GM23338 (cell line): ENCODE data around the gene STX4. TPM values are rescaled to one million over a fixed set of nuclear protein-coding genes. Genes with fewer than 3 reads are reported as not detected.

Source experiments
- ATAC-seq: fragments of 200-7000 bp; cut with Tn5 transposase; 3 replicates; pipeline ENCODE4 v1.9.1; 2020
- DNase-seq: peaks from one replicate; pipeline ENCODE4 v3.0.0-alpha.2; 2015; ENCODE audit warnings: low spot score
- H2AFZ ChIP-seq: fragments of 200-600 bp; sonication (generic); 2 replicates; pipeline ENCODE4 v1.8.0; 2016; ENCODE audit warnings: antibody characterized with exemption, mild to moderate bottlenecking, moderate library complexity
- H3F3A ChIP-seq: fragments of 200-600 bp; sonication (generic); replicated peaks from 2 replicates; pipeline ENCODE4 v1.8.0; 2017; ENCODE audit warnings: antibody characterized with exemption, mixed run types, low read depth
- H3K27ac ChIP-seq: fragments of 200-600 bp; sonication (generic); 2 replicates; pipeline ENCODE4 v1.6.1; 2016; ENCODE audit warnings: low read depth
- H3K27me3 ChIP-seq: fragments of 200-600 bp; sonication (generic); 2 replicates; pipeline ENCODE4 v1.8.0; 2016; ENCODE audit warnings: mild to moderate bottlenecking, mixed run types, moderate library complexity; ENCODE audit not compliant: insufficient read depth
- H3K36me3 ChIP-seq: fragments of 200-600 bp; sonication (generic); 2 replicates; pipeline ENCODE4 v1.8.0; 2016; ENCODE audit warnings: mild to moderate bottlenecking; ENCODE audit not compliant: insufficient read depth
- H3K4me1 ChIP-seq: fragments of 200-600 bp; sonication (generic); 2 replicates; pipeline ENCODE4 v1.8.0; 2016; ENCODE audit warnings: mild to moderate bottlenecking, moderate library complexity; ENCODE audit not compliant: insufficient read depth
- H3K4me2 ChIP-seq: fragments of 200-600 bp; sonication (generic); 2 replicates; pipeline ENCODE4 v1.7.1; 2017; ENCODE audit warnings: mixed run types
- H3K4me3 ChIP-seq: fragments of 200-600 bp; sonication (generic); 2 replicates; pipeline ENCODE4 v1.6.1; 2016; ENCODE audit warnings: mixed run types
- H3K79me2 ChIP-seq: fragments of 200-600 bp; sonication (generic); replicated peaks from 2 replicates; pipeline ENCODE4 v1.8.0; 2017; ENCODE audit warnings: mild to moderate bottlenecking; ENCODE audit not compliant: insufficient read depth
- H3K9me2 ChIP-seq: fragments of 200-600 bp; sonication (generic); 2 replicates; pipeline ENCODE4 v1.8.0; 2017; ENCODE audit not compliant: insufficient read depth
- H4K20me1 ChIP-seq: fragments of 200-600 bp; sonication (generic); replicated peaks from 2 replicates; pipeline ENCODE4 v1.8.0; 2017; ENCODE audit warnings: mild to moderate bottlenecking; ENCODE audit not compliant: insufficient read depth
- H3K27ac Mint-ChIP-seq: 2 replicates; pipeline ENCODE4 v1.8.0; 2020; ENCODE audit warnings: inconsistent platforms, mild to moderate bottlenecking, moderate library complexity, mixed read lengths
- H3K27me3 Mint-ChIP-seq: 3 replicates; pipeline ENCODE4 v1.8.0; 2022; ENCODE audit warnings: low read depth, mild to moderate bottlenecking, moderate library complexity, mixed read lengths, inconsistent platforms; ENCODE audit not compliant: insufficient read depth, poor library complexity
- H3K36me3 Mint-ChIP-seq: 3 replicates; pipeline ENCODE4 v1.8.0; 2021; ENCODE audit warnings: low read depth, mild to moderate bottlenecking, inconsistent platforms, moderate library complexity, mixed read lengths
- H3K4me1 Mint-ChIP-seq: 3 replicates; pipeline ENCODE4 v1.8.0; 2020; ENCODE audit warnings: mild to moderate bottlenecking, inconsistent platforms, mixed read lengths
- H3K4me3 Mint-ChIP-seq: 3 replicates; pipeline ENCODE4 v1.8.0; 2021; ENCODE audit warnings: moderate library complexity, mild to moderate bottlenecking, inconsistent platforms, mixed read lengths
- H3K9me3 Mint-ChIP-seq: 3 replicates; pipeline ENCODE4 v1.8.0; 2020; ENCODE audit warnings: moderate library complexity, mild to moderate bottlenecking, inconsistent platforms, mixed read lengths
- CREB1 ChIP-seq: fragments of 250-450 bp; sonication (Bioruptor Pico); IDR thresholded peaks from 2 replicates; pipeline ENCODE4 v1.5.0; 2020; ENCODE audit warnings: low read depth, mild to moderate bottlenecking, moderate library complexity
- EZH2 ChIP-seq: fragments of 200-600 bp; sonication (generic); IDR thresholded peaks from one replicate; pipeline ENCODE4 v1.8.0; 2017; ENCODE audit warnings: antibody characterized with exemption, mild to moderate bottlenecking, low read depth; ENCODE audit not compliant: unreplicated experiment
- JUNB ChIP-seq: IDR thresholded peaks from one replicate; pipeline ENCODE4 v1.6.1; 2016; ENCODE audit warnings: antibody characterized with exemption; ENCODE audit not compliant: unreplicated experiment
- NANOG ChIP-seq: IDR thresholded peaks from 2 replicates; pipeline ENCODE4 v1.6.1; 2016; ENCODE audit warnings: antibody characterized with exemption, borderline replicate concordance
- POLR2AphosphoS5 ChIP-seq: IDR thresholded peaks from 2 replicates; pipeline ENCODE4 v1.6.1; 2016; ENCODE audit warnings: antibody characterized with exemption, low read depth
- STAT1 ChIP-seq: IDR thresholded peaks from one replicate; pipeline ENCODE4 v1.6.1; 2016; ENCODE audit warnings: antibody characterized with exemption; ENCODE audit not compliant: unreplicated experiment
- ZNF114 ChIP-seq: fragments of 250-450 bp; sonication (Bioruptor Pico); IDR thresholded peaks from 2 replicates; pipeline ENCODE4 v1.5.0; 2020; ENCODE audit warnings: mild to moderate bottlenecking, moderate library complexity
- ZNF331 ChIP-seq: fragments of 250-450 bp; sonication (Bioruptor Pico); IDR thresholded peaks from 2 replicates; pipeline ENCODE4 v1.5.0; 2020; ENCODE audit warnings: low read depth, mild to moderate bottlenecking, moderate library complexity
- polyA plus RNA-seq: library from polyadenylated mRNA; unstranded; fragments of >200 nt; fragmentation: Nextera tagmentation; extraction: Ambion mirVana; gene quantifications from 2 replicates; pipeline ENCODE4 v1.2.1, GENCODE V29; 2016
- total RNA-seq: library from RNA; depleted of rRNA; stranded (reverse); fragments of >200 nt; shearing (Covaris generic); gene quantifications from 2 replicates; pipeline ENCODE4 v1.2.3, GENCODE V29; 2014
- TF ChIP-seq, protein P1 (sequence below): fragments of 250-450 bp; sonication (Bioruptor Pico); IDR thresholded peaks from 2 replicates; pipeline ENCODE4 v1.5.0; 2020; ENCODE audit warnings: mild to moderate bottlenecking, moderate library complexity
- TF ChIP-seq, protein P2 (sequence below): IDR thresholded peaks from 2 replicates; pipeline ENCODE4 v1.6.1; 2016; ENCODE audit warnings: antibody characterized with exemption
- TF ChIP-seq, protein P3 (sequence below), 2 experiments: fragments of 200-600 bp in 1 of 2; sonication (generic) in 1 of 2; conservative IDR thresholded peaks; 2 replicates each; pipeline versions ENCODE4 v1.5.1 to v1.6.1; 2016 to 2017; ENCODE audit warnings: antibody characterized with exemption in 2 of 2, low read depth in 2 of 2, mild to moderate bottlenecking in 2 of 2, moderate library complexity in 1 of 2

STX4 gene
- total and polyA plus RNA-seq, 2 experiments from 2014 or later = 13.0 to 39.3 TPM

DNA sequence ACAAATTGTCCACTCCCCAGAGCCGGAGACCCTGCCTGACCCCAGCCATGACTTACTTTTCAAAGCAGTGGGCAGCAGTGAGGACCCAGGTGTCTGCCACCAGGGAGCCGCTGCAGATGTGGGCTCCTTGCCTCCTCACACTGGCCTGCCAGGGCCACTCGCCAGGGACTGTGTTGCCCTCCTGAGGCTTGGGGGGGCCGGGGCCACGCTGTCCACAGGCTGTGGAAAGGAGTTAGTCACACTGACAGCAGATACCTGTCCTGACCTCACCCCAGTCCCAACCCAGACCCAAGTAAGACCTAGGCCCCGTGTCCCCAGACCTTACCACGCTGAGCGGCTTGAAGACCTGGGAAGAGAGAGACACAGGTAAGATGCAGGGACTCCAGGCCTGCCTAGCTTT, 54.1 kb downstream of the STX4 start (continued):
- TF ChIP-seq, protein P1, sequence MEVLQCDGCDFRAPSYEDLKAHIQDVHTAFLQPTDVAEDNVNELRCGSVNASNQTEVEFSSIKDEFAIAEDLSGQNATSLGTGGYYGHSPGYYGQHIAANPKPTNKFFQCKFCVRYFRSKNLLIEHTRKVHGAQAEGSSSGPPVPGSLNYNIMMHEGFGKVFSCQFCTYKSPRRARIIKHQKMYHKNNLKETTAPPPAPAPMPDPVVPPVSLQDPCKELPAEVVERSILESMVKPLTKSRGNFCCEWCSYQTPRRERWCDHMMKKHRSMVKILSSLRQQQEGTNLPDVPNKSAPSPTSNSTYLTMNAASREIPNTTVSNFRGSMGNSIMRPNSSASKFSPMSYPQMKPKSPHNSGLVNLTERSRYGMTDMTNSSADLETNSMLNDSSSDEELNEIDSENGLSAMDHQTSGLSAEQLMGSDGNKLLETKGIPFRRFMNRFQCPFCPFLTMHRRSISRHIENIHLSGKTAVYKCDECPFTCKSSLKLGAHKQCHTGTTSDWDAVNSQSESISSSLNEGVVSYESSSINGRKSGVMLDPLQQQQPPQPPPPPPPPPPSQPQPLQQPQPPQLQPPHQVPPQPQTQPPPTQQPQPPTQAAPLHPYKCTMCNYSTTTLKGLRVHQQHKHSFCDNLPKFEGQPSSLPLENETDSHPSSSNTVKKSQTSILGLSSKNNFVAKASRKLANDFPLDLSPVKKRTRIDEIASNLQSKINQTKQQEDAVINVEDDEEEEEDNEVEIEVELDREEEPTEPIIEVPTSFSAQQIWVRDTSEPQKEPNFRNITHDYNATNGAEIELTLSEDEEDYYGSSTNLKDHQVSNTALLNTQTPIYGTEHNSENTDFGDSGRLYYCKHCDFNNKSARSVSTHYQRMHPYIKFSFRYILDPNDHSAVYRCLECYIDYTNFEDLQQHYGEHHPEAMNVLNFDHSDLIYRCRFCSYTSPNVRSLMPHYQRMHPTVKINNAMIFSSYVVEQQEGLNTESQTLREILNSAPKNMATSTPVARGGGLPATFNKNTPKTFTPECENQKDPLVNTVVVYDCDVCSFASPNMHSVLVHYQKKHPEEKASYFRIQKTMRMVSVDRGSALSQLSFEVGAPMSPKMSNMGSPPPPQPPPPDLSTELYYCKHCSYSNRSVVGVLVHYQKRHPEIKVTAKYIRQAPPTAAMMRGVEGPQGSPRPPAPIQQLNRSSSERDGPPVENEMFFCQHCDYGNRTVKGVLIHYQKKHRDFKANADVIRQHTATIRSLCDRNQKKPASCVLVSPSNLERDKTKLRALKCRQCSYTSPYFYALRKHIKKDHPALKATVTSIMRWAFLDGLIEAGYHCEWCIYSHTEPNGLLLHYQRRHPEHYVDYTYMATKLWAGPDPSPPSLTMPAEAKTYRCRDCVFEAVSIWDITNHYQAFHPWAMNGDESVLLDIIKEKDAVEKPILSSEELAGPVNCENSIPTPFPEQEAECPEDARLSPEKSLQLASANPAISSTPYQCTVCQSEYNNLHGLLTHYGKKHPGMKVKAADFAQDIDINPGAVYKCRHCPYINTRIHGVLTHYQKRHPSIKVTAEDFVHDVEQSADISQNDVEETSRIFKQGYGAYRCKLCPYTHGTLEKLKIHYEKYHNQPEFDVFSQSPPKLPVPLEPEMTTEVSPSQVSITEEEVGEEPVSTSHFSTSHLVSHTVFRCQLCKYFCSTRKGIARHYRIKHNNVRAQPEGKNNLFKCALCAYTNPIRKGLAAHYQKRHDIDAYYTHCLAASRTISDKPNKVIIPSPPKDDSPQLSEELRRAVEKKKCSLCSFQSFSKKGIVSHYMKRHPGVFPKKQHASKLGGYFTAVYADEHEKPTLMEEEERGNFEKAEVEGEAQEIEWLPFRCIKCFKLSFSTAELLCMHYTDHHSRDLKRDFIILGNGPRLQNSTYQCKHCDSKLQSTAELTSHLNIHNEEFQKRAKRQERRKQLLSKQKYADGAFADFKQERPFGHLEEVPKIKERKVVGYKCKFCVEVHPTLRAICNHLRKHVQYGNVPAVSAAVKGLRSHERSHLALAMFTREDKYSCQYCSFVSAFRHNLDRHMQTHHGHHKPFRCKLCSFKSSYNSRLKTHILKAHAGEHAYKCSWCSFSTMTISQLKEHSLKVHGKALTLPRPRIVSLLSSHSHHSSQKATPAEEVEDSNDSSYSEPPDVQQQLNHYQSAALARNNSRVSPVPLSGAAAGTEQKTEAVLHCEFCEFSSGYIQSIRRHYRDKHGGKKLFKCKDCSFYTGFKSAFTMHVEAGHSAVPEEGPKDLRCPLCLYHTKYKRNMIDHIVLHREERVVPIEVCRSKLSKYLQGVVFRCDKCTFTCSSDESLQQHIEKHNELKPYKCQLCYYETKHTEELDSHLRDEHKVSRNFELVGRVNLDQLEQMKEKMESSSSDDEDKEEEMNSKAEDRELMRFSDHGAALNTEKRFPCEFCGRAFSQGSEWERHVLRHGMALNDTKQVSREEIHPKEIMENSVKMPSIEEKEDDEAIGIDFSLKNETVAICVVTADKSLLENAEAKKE = no peak
- TF ChIP-seq ZNF331 (CRISPR knock-in tag) = no peak
- no peak for TF ChIP-seq CREB1 (CRISPR knock-in tag)
- TF ChIP-seq, protein P2, sequence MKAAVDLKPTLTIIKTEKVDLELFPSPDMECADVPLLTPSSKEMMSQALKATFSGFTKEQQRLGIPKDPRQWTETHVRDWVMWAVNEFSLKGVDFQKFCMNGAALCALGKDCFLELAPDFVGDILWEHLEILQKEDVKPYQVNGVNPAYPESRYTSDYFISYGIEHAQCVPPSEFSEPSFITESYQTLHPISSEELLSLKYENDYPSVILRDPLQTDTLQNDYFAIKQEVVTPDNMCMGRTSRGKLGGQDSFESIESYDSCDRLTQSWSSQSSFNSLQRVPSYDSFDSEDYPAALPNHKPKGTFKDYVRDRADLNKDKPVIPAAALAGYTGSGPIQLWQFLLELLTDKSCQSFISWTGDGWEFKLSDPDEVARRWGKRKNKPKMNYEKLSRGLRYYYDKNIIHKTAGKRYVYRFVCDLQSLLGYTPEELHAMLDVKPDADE = no peak
- TF ChIP-seq ZNF114 = no peak
- no peak for TF ChIP-seq EZH2
- TF ChIP-seq JUNB = no peak
- TF ChIP-seq STAT1 = no peak
- TF ChIP-seq NANOG = no peak

DNA sequence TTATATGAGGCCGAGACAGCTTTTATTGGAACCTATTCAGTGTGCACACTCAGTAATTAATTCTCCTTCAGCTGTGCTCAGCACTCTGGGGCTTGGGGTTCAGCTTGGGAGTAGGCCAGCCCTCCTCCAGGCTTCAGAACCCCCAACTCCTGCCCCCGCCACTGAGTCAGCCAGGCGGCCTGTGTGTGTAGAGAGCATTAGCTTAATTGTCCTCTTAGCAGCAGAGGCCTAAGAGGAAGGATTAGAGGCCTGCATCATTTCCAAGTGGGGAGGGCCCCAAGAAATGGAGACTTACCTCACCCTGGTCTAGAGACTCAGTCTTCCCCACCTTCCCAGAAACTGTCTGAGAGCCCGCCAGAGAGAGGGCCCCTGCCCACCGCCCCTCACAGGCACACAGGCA, 54.6 kb downstream of the STX4 start:
- Histone ChIP-seq H2AFZ (no peak overlapping the region), H4K20me1 (no peaks in the 10 kb centered on the region; the same call in 1 of the 2 replicates), H3K4me1 (0 out of 2 replicates have a peak, but pooled peaks cover 3% of the 10 kb centered on the region), H3K9me2 (no peaks in the 10 kb centered on the region), H3K79me2 (peaks cover 9% of the 10 kb centered on the region), H3K4me2 (no peak overlapping the region), H3K4me3 (no peak overlapping the region), H3K27ac (no peak overlapping the region), H3K36me3 (no peaks in the 10 kb centered on the region), H3F3A (no peaks in the 10 kb centered on the region), H3K27me3 (no peaks in the 10 kb centered on the region)
- DNase-seq (no peak), ATAC-seq (no peak)
- Mint-ChIP-seq H3K36me3 (peaks cover 27% of the 10 kb centered on the region), H3K4me3 (no peak overlapping the region), H3K9me3 (no peaks in the 10 kb centered on the region), H3K27ac (no peak overlapping the region), H3K4me1 (peaks cover 5% of the 10 kb centered on the region; the same call in 1 of the 3 replicates), H3K27me3 (peaks cover 15% of the 10 kb centered on the region)
- TF ChIP-seq, protein P3, sequence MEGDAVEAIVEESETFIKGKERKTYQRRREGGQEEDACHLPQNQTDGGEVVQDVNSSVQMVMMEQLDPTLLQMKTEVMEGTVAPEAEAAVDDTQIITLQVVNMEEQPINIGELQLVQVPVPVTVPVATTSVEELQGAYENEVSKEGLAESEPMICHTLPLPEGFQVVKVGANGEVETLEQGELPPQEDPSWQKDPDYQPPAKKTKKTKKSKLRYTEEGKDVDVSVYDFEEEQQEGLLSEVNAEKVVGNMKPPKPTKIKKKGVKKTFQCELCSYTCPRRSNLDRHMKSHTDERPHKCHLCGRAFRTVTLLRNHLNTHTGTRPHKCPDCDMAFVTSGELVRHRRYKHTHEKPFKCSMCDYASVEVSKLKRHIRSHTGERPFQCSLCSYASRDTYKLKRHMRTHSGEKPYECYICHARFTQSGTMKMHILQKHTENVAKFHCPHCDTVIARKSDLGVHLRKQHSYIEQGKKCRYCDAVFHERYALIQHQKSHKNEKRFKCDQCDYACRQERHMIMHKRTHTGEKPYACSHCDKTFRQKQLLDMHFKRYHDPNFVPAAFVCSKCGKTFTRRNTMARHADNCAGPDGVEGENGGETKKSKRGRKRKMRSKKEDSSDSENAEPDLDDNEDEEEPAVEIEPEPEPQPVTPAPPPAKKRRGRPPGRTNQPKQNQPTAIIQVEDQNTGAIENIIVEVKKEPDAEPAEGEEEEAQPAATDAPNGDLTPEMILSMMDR (conservative IDR thresholded peaks at IDR 0.05; ENCODE audit: low read depth in 2 of 2) = no peak
- TF ChIP-seq POLR2AphosphoS5 = no peak
- no peak for TF ChIP-seq ZNF331 (CRISPR knock-in tag)
